K562 (cell line): Measurements from ENCODE around the gene WBP1L.

ENCODE experiments used
- CTCF ChIP-seq, 3 experiments: IDR thresholded peaks in 2 of 3; conservative IDR thresholded peaks in 1 of 3; 2 replicates each; pipeline ENCODE4 v1.5.1; 2011 to 2012; ENCODE audit warnings: low read length in 3 of 3, mild to moderate bottlenecking in 3 of 3, control low read depth in 2 of 3, improper control_type of control experiment in 1 of 3, inconsistent platforms in 1 of 3, low read depth in 1 of 3, mixed read lengths in 1 of 3, moderate library complexity in 1 of 3; ENCODE audit not compliant: insufficient read depth in 2 of 3
- ETV5 ChIP-seq: sonication (generic); formaldehyde crosslinking; IDR thresholded peaks from 2 replicates; pipeline ENCODE4 v1.4.0; 2020; ENCODE audit warnings: low read depth, mild to moderate bottlenecking, missing genetic modification reagents
- HMG20A ChIP-seq: fragments of 450-650 bp; formaldehyde crosslinking; conservative IDR thresholded peaks from 2 replicates; pipeline ENCODE4 v1.4.0; 2020; ENCODE audit warnings: mild to moderate bottlenecking, mixed read lengths
- RFX5 ChIP-seq: IDR thresholded peaks from 2 replicates; pipeline ENCODE4 v1.6.1; 2011; ENCODE audit warnings: low read depth, mild to moderate bottlenecking, improper control_type of control experiment, low read length
- SNAPC5 ChIP-seq: fragments of 250-450 bp; sonication (Bioruptor Pico); IDR thresholded peaks from 2 replicates; pipeline ENCODE4 v1.8.0; 2021; ENCODE audit warnings: moderate library complexity, mild to moderate bottlenecking, inconsistent platforms
- STAG1 ChIP-seq: sonication (generic); formaldehyde crosslinking; IDR thresholded peaks from 2 replicates; pipeline ENCODE4 v1.5.0; 2020; ENCODE audit warnings: missing genetic modification reagents, borderline replicate concordance
- TARDBP ChIP-seq: fragments of 450-650 bp; IDR thresholded peaks from 2 replicates; pipeline ENCODE4 v1.6.1; 2016
- TGIF2 ChIP-seq: sonication (generic); formaldehyde crosslinking; IDR thresholded peaks from 2 replicates; pipeline ENCODE4 v1.8.1; 2022; ENCODE audit warnings: mild to moderate bottlenecking, missing genetic modification reagents, moderate library complexity
- TRIM28 ChIP-seq: fragments of 450-650 bp; IDR thresholded peaks from 2 replicates; pipeline ENCODE4 v1.6.1; 2017
- ZNF12 ChIP-seq: sonication (generic); formaldehyde crosslinking; IDR thresholded peaks from 2 replicates; pipeline ENCODE4 v1.4.0; 2020; ENCODE audit warnings: mild to moderate bottlenecking, missing genetic modification reagents
- ZNF239 ChIP-seq: fragments of 250-450 bp; sonication (Bioruptor Pico); IDR thresholded peaks from 2 replicates; pipeline ENCODE4 v1.4.0; 2020; ENCODE audit warnings: mild to moderate bottlenecking
- ZNF398 ChIP-seq: fragments of 250-450 bp; sonication (Bioruptor Pico); IDR thresholded peaks from 2 replicates; pipeline ENCODE4 v1.8.0; 2021; ENCODE audit warnings: moderate library complexity, mild to moderate bottlenecking, inconsistent platforms
- ZNF512 ChIP-seq: IDR thresholded peaks from 2 replicates; pipeline ENCODE4 v1.6.1; 2016; ENCODE audit warnings: missing genetic modification characterization, missing compliant biosample characterization

GRCh38 chr10:102791754-102792395, 48.1 kb downstream of the WBP1L start:
- TF ChIP-seq ETV5: no peak
- no peak for TF ChIP-seq ZNF12 (CRISPR knock-in tag)
- TF ChIP-seq CTCF (IDR thresholded peaks at IDR 0.05 in 2 of 3, conservative IDR thresholded peaks at IDR 0.05 in 1 of 3; ENCODE audit: insufficient read depth in 2 of 3, low read depth in 1 of 3, low read length in 3 of 3): no peak
- TF ChIP-seq ZNF512 (tag): no peak
- TF ChIP-seq ZNF239: no peak
- no peak for TF ChIP-seq TRIM28
- TF ChIP-seq SNAPC5 (CRISPR knock-in tag): no peak
- TF ChIP-seq TARDBP: no peak
- no peak for TF ChIP-seq STAG1 (CRISPR knock-in tag)
- TF ChIP-seq RFX5: no peak
- TF ChIP-seq ZNF398 (CRISPR knock-in tag): no peak
- TF ChIP-seq TGIF2: no peak
- no peak for TF ChIP-seq HMG20A (CRISPR knock-in tag)
